MCF 10A (cell line): ENCODE results near the gene CRACR2B. TPM values are rescaled to one million over a fixed set of nuclear protein-coding genes. Genes with fewer than 3 reads are reported as not detected.

Source experiments
- BruUV-seq: library from RNA; stranded (reverse); fragments of 400-500 nt; replicated peaks from 2 replicates; lab custom pipeline; 2021; lab: Mats Ljungman, UMichigan
- CTCF ChIA-PET: fragments of 300-600 bp; sonication (Branson Sonifier 250); formaldehyde crosslinking; extraction: SDS; loops from one replicate; lab custom pipeline; 2021; ENCODE audit warnings: antibody characterized with exemption, inconsistent platforms; lab: Yijun Ruan, JAX
- POLR2A ChIA-PET: fragments of 300-600, 350-650 bp; sonication (Branson Sonifier 250); formaldehyde crosslinking; extraction: SDS; loops from one replicate; lab custom pipeline; 2020; ENCODE audit warnings: antibody characterized with exemption, inconsistent platforms; lab: Yijun Ruan, JAX
- DNase-seq: peaks from one replicate; pipeline ENCODE4 v3.0.0-alpha.2; 2018; ENCODE audit not compliant: unreplicated experiment
- H3K27ac Mint-ChIP-seq: one replicate; pipeline ENCODE4 v1.8.0; 2022; ENCODE audit warnings: mild to moderate bottlenecking, low read depth, mixed read lengths; ENCODE audit not compliant: unreplicated experiment
- H3K27me3 Mint-ChIP-seq: one replicate; pipeline ENCODE4 v1.8.0; 2022; ENCODE audit warnings: mixed read lengths; ENCODE audit not compliant: insufficient read depth, unreplicated experiment
- H3K36me3 Mint-ChIP-seq: one replicate; pipeline ENCODE4 v1.8.0; 2022; ENCODE audit warnings: mild to moderate bottlenecking, moderate library complexity, mixed read lengths; ENCODE audit not compliant: insufficient read depth, unreplicated experiment
- H3K4me1 Mint-ChIP-seq: one replicate; pipeline ENCODE4 v1.8.0; 2022; ENCODE audit warnings: mixed read lengths; ENCODE audit not compliant: insufficient read depth, unreplicated experiment
- H3K4me3 Mint-ChIP-seq: one replicate; pipeline ENCODE4 v1.8.0; 2022; ENCODE audit warnings: mild to moderate bottlenecking, moderate library complexity, mixed read lengths; ENCODE audit not compliant: unreplicated experiment
- H3K9me3 Mint-ChIP-seq: one replicate; pipeline ENCODE4 v1.8.0; 2022; ENCODE audit warnings: mixed read lengths; ENCODE audit not compliant: unreplicated experiment
- CTCF ChIP-seq: fragments of 200-600 bp; IDR thresholded peaks from one replicate; pipeline ENCODE4 v1.8.0; 2022; ENCODE audit warnings: antibody characterized with exemption, mild to moderate bottlenecking; ENCODE audit not compliant: unreplicated experiment
- intact Hi-C: fragments of 100-400 bp; cut with micrococcal nuclease; formaldehyde crosslinking; loops from 2 replicates; pipeline ENCODE4 v1.14.1; 2022
- total RNA-seq: library from RNA; stranded (reverse); gene quantifications from 2 replicates; pipeline ENCODE4 v1.2.3, GENCODE V29; 2022

Gene CRACR2B
- total RNA-seq, 1 experiment from 2014 or later: 1.2 TPM

- no peak for DNase-seq
- TF ChIP-seq CTCF: no peak
- peak overlapping the region; percentile 84 for H3K4me3 Mint-ChIP-seq
- BruUV-seq: no TSS peak
- POLR2A ChIA-PET: interaction anchor here (0.6 to 3.8 kb wide), 13 partner anchors 9 to 99 kb away, joined by 3 to 41 read pairs (median 10); partner anchors contain the start of genes GATD1, PNPLA2, RPLP2 and TALDO1
- no peaks in the 10 kb centered on the region for H3K27me3 Mint-ChIP-seq
- CTCF ChIA-PET: interaction anchor here (1.8 kb wide), 1 partner anchor 11 kb away, joined by 4 read pairs; no protein-coding TSS in a partner anchor
- intact Hi-C loops: loop anchor here (5.0 kb wide), 1 partner anchor 33 kb away; no protein-coding TSS in a partner anchor
- no peaks in the 10 kb centered on the region for H3K4me1 Mint-ChIP-seq
- H3K27ac Mint-ChIP-seq: peak overlapping the region; percentile 94
- H3K36me3 Mint-ChIP-seq: peaks cover 29% of the 10 kb centered on the region
- no peaks in the 10 kb centered on the region for H3K9me3 Mint-ChIP-seq
Measured at GRCh38 chr11:794766-795633, 32.7 kb upstream of the CRACR2B start.

- Mint-ChIP-seq H3K27ac (peak overlapping the region; percentile 94), H3K4me1 (no peaks in the 10 kb centered on the region), H3K36me3 (peaks cover 33% of the 10 kb centered on the region), H3K9me3 (no peaks in the 10 kb centered on the region), H3K4me3 (peak overlapping the region; percentile 84), H3K27me3 (no peaks in the 10 kb centered on the region)
- ChIA-PET POLR2A (interaction anchor here (0.6 to 3.8 kb wide), 21 partner anchors 8 to 228 kb away, joined by 3 to 41 read pairs (median 6); partner anchors contain the start of genes CD151, GATD1, PNPLA2 and RPLP2), CTCF (interaction anchor here (0.5 to 1.8 kb wide), 3 partner anchors 12 to 255 kb away, joined by 3 to 4 read pairs (median 3); partner anchors contain the start of gene TALDO1)
- no TSS peak for BruUV-seq
- intact Hi-C loops: loop anchor here (2.0 to 5.0 kb wide), 2 partner anchors 34 to 133 kb away; no protein-coding TSS in a partner anchor
- TF ChIP-seq CTCF: no peak
- peak; percentile 76 for DNase-seq
Measured at GRCh38 chr11:795634-796564, 31.8 kb upstream of the CRACR2B start.

- no TSS peak for BruUV-seq
- Mint-ChIP-seq H3K27ac (peak overlapping the region; percentile 94), H3K4me3 (peak overlapping the region; percentile 84), H3K9me3 (no peaks in the 10 kb centered on the region), H3K36me3 (peaks cover 28% of the 10 kb centered on the region), H3K4me1 (no peaks in the 10 kb centered on the region), H3K27me3 (no peaks in the 10 kb centered on the region)
- ChIA-PET CTCF (interaction anchor here (0.5 to 1.8 kb wide), 4 partner anchors 13 to 254 kb away, joined by 3 to 4 read pairs (median 3); partner anchors contain the start of gene TALDO1), POLR2A (interaction anchor here (0.6 to 3.8 kb wide), 22 partner anchors 7 to 1296 kb away, joined by 3 to 41 read pairs (median 6); partner anchors contain the start of genes CD151, GATD1, PNPLA2 and RPLP2)
- no peak for DNase-seq
- no peak for TF ChIP-seq CTCF
- intact Hi-C loops: loop anchor here (2.0 to 5.0 kb wide), 2 partner anchors 34 to 134 kb away; no protein-coding TSS in a partner anchor
Measured at GRCh38 chr11:796565-797295, 31.0 kb upstream of the CRACR2B start.
